ENCODE data around the gene SALL1.

Gene SALL1

DNA sequence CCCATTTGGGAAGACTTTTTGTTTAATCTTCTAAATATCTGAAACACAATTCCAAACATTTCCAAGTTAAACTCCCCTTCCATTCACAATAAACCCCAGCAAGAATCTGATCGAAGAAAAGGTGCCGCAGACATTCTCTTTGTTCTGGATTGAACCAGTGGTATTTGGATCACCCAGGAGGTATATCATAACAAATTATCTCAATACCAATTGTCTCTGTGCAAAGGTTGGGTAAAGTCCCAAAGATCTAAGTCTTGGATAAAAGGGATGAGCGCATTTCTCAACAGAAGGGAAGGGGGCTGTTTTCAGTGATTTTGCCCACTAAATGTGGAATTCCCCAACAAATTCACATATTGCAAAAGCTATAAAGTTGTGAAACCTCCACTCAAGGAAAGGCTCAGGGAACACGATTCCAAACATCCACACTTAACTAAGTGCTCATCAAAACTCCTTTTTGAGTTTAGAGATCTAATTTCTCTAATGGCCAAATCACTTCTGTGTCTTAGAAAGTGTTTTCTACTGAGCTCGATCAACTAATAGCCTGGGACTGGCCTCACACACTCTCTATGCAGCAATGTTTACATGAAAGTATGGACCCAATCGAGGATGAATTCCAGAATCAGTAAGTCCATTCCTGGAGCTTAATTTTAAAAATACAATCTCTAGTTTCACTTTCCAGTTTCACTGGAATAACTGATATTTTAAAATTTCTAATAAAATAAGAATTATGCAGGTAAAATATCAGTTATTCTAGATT, 30.9 kb downstream of the SALL1 start:
- H4K8ac ChIP-seq (ENCODE audit: low read length): no peak overlapping the region
- no peak overlapping the region for H3K14ac ChIP-seq (ENCODE audit: low read length in 2 of 2)
- H3K18ac ChIP-seq (ENCODE audit: low read depth in 1 of 2, low read length in 2 of 2): no peak overlapping the region
- H2AK5ac ChIP-seq (ENCODE audit: low read length, severe bottlenecking): no peak overlapping the region
- no peak overlapping the region for H2BK5ac ChIP-seq (ENCODE audit: low read depth, low read length, poor library complexity, severe bottlenecking)
- H3K9ac ChIP-seq (ENCODE audit: low read length): peak overlapping the region; percentile 44
- H3K23ac ChIP-seq (ENCODE audit: low read length in 2 of 2): no peak overlapping the region
- peaks cover 5 to 36% of the 10 kb centered on the region in 2 experiments for H3K27me3 ChIP-seq (ENCODE audit: control insufficient read depth in 1 of 2, insufficient read depth in 1 of 2, low read length in 2 of 2)
- DNase-seq: no peak
- WGBS: 88% methylated on average over 6 of the region's 6 CpGs
- no peak overlapping the region for H4K91ac ChIP-seq (ENCODE audit: low read length)
- H2AFZ ChIP-seq (ENCODE audit: low read depth, low read length): no peak overlapping the region
- no peaks in the 10 kb centered on the region for H3K9me3 ChIP-seq (ENCODE audit: control insufficient read depth, low read length)
- no peaks in the 10 kb centered on the region for H3K36me3 ChIP-seq (ENCODE audit: control insufficient read depth in 1 of 2, insufficient read depth in 2 of 2, low read depth in 1 of 2, low read length in 2 of 2)
- no peak overlapping the region for H3K27ac ChIP-seq (ENCODE audit: low read length, poor library complexity, severe bottlenecking)
- H3K4me2 ChIP-seq (ENCODE audit: low read length, poor library complexity, severe bottlenecking): no peak overlapping the region
- H3K4ac ChIP-seq (ENCODE audit: low read depth in 1 of 2, low read length in 2 of 2): no peak overlapping the region
- H3K4me3 ChIP-seq (ENCODE audit: insufficient read depth in 1 of 2, low read depth in 1 of 2, low read length in 2 of 2): peak overlapping the region in 1 of 2 experiments; percentile 60
- no peak overlapping the region for H2BK15ac ChIP-seq (ENCODE audit: low read depth, poor library complexity, severe bottlenecking)
- H2BK12ac ChIP-seq (ENCODE audit: low read length in 2 of 2): no peak overlapping the region
- no peaks in the 10 kb centered on the region for H3K4me1 ChIP-seq (ENCODE audit: control insufficient read depth, insufficient read depth, low read depth, low read length)
- no peak overlapping the region for H2BK120ac ChIP-seq (ENCODE audit: low read depth, low read length)
- no peaks in the 10 kb centered on the region for H3K79me1 ChIP-seq (replicated peaks; ENCODE audit: low read length, poor library complexity, severe bottlenecking)

GRCh38 chr16:51119556-51119955, 31.5 kb downstream of the SALL1 start:
- no peaks in the 10 kb centered on the region for H3K4me1 ChIP-seq (ENCODE audit: control insufficient read depth, insufficient read depth, low read depth, low read length)
- H2BK5ac ChIP-seq (ENCODE audit: low read depth, low read length, poor library complexity, severe bottlenecking): no peak overlapping the region
- peak overlapping the region in 1 of 2 experiments; percentile 56 for H3K4me3 ChIP-seq (ENCODE audit: insufficient read depth in 1 of 2, low read depth in 1 of 2, low read length in 2 of 2)
- H3K27ac ChIP-seq (ENCODE audit: low read length, poor library complexity, severe bottlenecking): no peak overlapping the region
- H3K9ac ChIP-seq (ENCODE audit: low read length): peak overlapping the region; percentile 44
- H2BK15ac ChIP-seq (ENCODE audit: low read depth, poor library complexity, severe bottlenecking): no peak overlapping the region
- H3K18ac ChIP-seq (ENCODE audit: low read depth in 1 of 2, low read length in 2 of 2): no peak overlapping the region
- no peaks in the 10 kb centered on the region for H3K36me3 ChIP-seq (ENCODE audit: control insufficient read depth in 1 of 2, insufficient read depth in 2 of 2, low read depth in 1 of 2, low read length in 2 of 2)
- H2AFZ ChIP-seq (ENCODE audit: low read depth, low read length): no peak overlapping the region
- H3K4ac ChIP-seq (ENCODE audit: low read depth in 1 of 2, low read length in 2 of 2): no peak overlapping the region
- H3K23ac ChIP-seq (ENCODE audit: low read length in 2 of 2): no peak overlapping the region
- H2BK120ac ChIP-seq (ENCODE audit: low read depth, low read length): no peak overlapping the region
- no peak overlapping the region for H2BK12ac ChIP-seq (ENCODE audit: low read length in 2 of 2)
- peaks cover 9 to 42% of the 10 kb centered on the region in 2 experiments for H3K27me3 ChIP-seq (ENCODE audit: control insufficient read depth in 1 of 2, insufficient read depth in 1 of 2, low read length in 2 of 2)
- H3K14ac ChIP-seq (ENCODE audit: low read length in 2 of 2): no peak overlapping the region
- H4K91ac ChIP-seq (ENCODE audit: low read length): no peak overlapping the region
- H3K79me1 ChIP-seq (replicated peaks; ENCODE audit: low read length, poor library complexity, severe bottlenecking): no peaks in the 10 kb centered on the region
- H4K8ac ChIP-seq (ENCODE audit: low read length): no peak overlapping the region
- 86% methylated on average over 8 of the region's 8 CpGs for WGBS
- H2AK5ac ChIP-seq (ENCODE audit: low read length, severe bottlenecking): no peak overlapping the region
- DNase-seq: no peak
- no peaks in the 10 kb centered on the region for H3K9me3 ChIP-seq (ENCODE audit: control insufficient read depth, low read length)
- no peak overlapping the region for H3K4me2 ChIP-seq (ENCODE audit: low read length, poor library complexity, severe bottlenecking)

DNA sequence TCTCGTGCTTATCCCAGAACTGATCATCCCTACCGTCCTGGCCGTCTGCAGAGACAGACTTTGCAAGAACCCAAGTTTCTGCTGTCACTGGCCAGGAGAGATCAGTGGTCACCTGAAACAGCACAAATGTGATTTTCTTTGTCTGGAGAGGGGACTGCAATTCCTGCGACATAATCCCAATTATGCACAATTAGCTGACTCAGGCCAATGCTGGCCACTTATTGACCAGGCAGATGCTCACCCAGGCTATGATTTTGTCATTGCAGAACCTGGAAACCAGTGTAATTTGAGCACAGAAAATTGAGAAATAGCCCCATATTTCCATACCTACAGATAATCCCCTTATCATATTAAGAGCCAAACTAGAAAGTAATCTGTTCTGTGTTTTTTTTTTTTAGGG, 34.7 kb downstream of the SALL1 start:
- peaks cover 3% of the 10 kb centered on the region for H3K4me1 ChIP-seq (ENCODE audit: control insufficient read depth, insufficient read depth, low read depth, low read length)
- H3K4me2 ChIP-seq (ENCODE audit: low read length, poor library complexity, severe bottlenecking): no peak overlapping the region
- H4K91ac ChIP-seq (ENCODE audit: low read length): no peak overlapping the region
- no peak overlapping the region for H4K8ac ChIP-seq (ENCODE audit: low read length)
- no peak for DNase-seq
- H3K4ac ChIP-seq (ENCODE audit: low read depth in 1 of 2, low read length in 2 of 2): no peak overlapping the region
- H2BK12ac ChIP-seq (ENCODE audit: low read length in 2 of 2): no peak overlapping the region
- H3K18ac ChIP-seq (ENCODE audit: low read depth in 1 of 2, low read length in 2 of 2): no peak overlapping the region
- H3K23ac ChIP-seq (ENCODE audit: low read length in 2 of 2): no peak overlapping the region
- H3K27ac ChIP-seq (ENCODE audit: low read length, poor library complexity, severe bottlenecking): no peak overlapping the region
- H2AFZ ChIP-seq (ENCODE audit: low read depth, low read length): no peak overlapping the region
- peaks cover 31 to 64% of the 10 kb centered on the region in 2 experiments for H3K27me3 ChIP-seq (ENCODE audit: control insufficient read depth in 1 of 2, insufficient read depth in 1 of 2, low read length in 2 of 2)
- no peak overlapping the region for H3K4me3 ChIP-seq (ENCODE audit: insufficient read depth in 1 of 2, low read depth in 1 of 2, low read length in 2 of 2)
- no peak overlapping the region for H3K14ac ChIP-seq (ENCODE audit: low read length in 2 of 2)
- no peaks in the 10 kb centered on the region for H3K36me3 ChIP-seq (ENCODE audit: control insufficient read depth in 1 of 2, insufficient read depth in 2 of 2, low read depth in 1 of 2, low read length in 2 of 2)
- no peak overlapping the region for H2BK120ac ChIP-seq (ENCODE audit: low read depth, low read length)
- WGBS: 57% methylated on average over 4 of the region's 4 CpGs
- H3K9me3 ChIP-seq (ENCODE audit: control insufficient read depth, low read length): no peaks in the 10 kb centered on the region
- no peaks in the 10 kb centered on the region for H3K79me1 ChIP-seq (replicated peaks; ENCODE audit: low read length, poor library complexity, severe bottlenecking)
- no peak overlapping the region for H2BK5ac ChIP-seq (ENCODE audit: low read depth, low read length, poor library complexity, severe bottlenecking)
- no peak overlapping the region for H3K9ac ChIP-seq (ENCODE audit: low read length)
- no peak overlapping the region for H2BK15ac ChIP-seq (ENCODE audit: low read depth, poor library complexity, severe bottlenecking)
- H2AK5ac ChIP-seq (ENCODE audit: low read length, severe bottlenecking): no peak overlapping the region

- Histone ChIP-seq H3K14ac (ENCODE audit: low read length in 2 of 2) (no peak overlapping the region), H3K9me3 (ENCODE audit: control insufficient read depth, low read length) (no peaks in the 10 kb centered on the region), H3K23ac (ENCODE audit: low read length in 2 of 2) (no peak overlapping the region), H2BK12ac (ENCODE audit: low read length in 2 of 2) (no peak overlapping the region), H2AFZ (ENCODE audit: low read depth, low read length) (no peak overlapping the region), H2BK120ac (ENCODE audit: low read depth, low read length) (no peak overlapping the region), H2BK15ac (ENCODE audit: low read depth, poor library complexity, severe bottlenecking) (no peak overlapping the region), H3K4me2 (ENCODE audit: low read length, poor library complexity, severe bottlenecking) (no peak overlapping the region), H4K91ac (ENCODE audit: low read length) (no peak overlapping the region), H3K79me1 (replicated peaks; ENCODE audit: low read length, poor library complexity, severe bottlenecking) (no peaks in the 10 kb centered on the region), H3K4ac (ENCODE audit: low read depth in 1 of 2, low read length in 2 of 2) (no peak overlapping the region), H3K27ac (ENCODE audit: low read length, poor library complexity, severe bottlenecking) (no peak overlapping the region), H4K8ac (ENCODE audit: low read length) (no peak overlapping the region), H3K4me1 (ENCODE audit: control insufficient read depth, insufficient read depth, low read depth, low read length) (peaks cover 3% of the 10 kb centered on the region), H3K9ac (ENCODE audit: low read length) (no peak overlapping the region), H2BK5ac (ENCODE audit: low read depth, low read length, poor library complexity, severe bottlenecking) (no peak overlapping the region), H3K27me3 (ENCODE audit: control insufficient read depth in 1 of 2, insufficient read depth in 1 of 2, low read length in 2 of 2) (peaks cover 39 to 73% of the 10 kb centered on the region in 2 experiments), H3K36me3 (ENCODE audit: control insufficient read depth in 1 of 2, insufficient read depth in 2 of 2, low read depth in 1 of 2, low read length in 2 of 2) (no peaks in the 10 kb centered on the region), H3K18ac (ENCODE audit: low read depth in 1 of 2, low read length in 2 of 2) (no peak overlapping the region), H3K4me3 (ENCODE audit: insufficient read depth in 1 of 2, low read depth in 1 of 2, low read length in 2 of 2) (no peak overlapping the region), H2AK5ac (ENCODE audit: low read length, severe bottlenecking) (no peak overlapping the region)
- no peak for DNase-seq
- WGBS: 83% methylated on average over 7 of the region's 9 CpGs
These were observed 36.7 kb downstream of the SALL1 start for GRCh38 chr16:51114382-51114781.
